ENCODE measurements around the gene FCRL4.
A peak's percentile ranks its signal among the peaks of the same experiment; 100 is the strongest.

The FCRL4 gene

GRCh38 chr1:157597959-157598667 lies at the start of gene FCRL4:
Gene FCRL4 (minus strand): TSS chr1:157598085. CDS start chr1:157597944, 141 bp downstream.
- DNase-seq = peak; percentile 44

DNA sequence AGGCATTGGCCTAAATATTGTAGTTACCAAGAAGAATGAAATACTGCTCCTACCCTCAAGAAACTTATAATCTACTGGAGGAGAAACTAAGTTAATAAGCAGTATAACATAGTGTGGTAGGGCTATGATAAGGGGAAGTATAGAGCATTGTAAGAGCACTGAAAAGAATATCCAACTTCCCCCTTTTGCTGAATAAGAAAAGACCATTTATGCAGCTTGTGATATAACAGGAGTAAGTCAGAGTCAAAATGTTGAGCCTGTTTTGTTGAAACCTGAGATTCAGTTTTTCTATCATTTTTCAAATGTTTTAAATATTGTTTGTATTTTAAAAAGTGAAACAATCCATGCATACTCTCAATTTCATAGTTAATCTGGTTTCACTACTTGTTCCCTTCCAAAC lies 48.3 kb upstream of the FCRL4 start:
- no peak for DNase-seq

DNA sequence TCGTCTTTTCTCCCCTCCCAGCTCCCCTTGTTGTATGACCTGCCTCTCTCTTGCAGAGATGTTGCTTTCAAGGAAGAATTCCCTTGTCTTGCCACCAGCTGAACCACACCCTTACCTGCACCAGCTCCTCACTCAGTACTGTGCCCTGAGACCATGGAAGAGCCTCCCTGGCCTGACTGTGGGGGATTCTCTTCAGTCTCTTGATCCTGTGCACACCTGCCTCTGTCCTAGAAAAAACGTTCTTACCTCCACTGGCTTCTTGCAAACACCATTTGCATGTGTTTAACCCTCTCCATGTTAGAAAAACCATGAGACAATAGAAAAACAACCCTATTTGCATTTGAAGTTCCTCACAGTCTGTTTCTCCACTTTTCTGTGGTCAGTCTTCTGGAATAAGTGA lies 43.3 kb upstream of the FCRL4 start:
- no peak for DNase-seq

GRCh38 chr1:157639800-157640199 lies 41.9 kb upstream of the FCRL4 start:
- DNase-seq = no peak

GRCh38 chr1:157628773-157629172 lies 30.9 kb upstream of the FCRL4 start:
- DNase-seq = no peak

- DNase-seq = peak; percentile 46
These were observed 28.2 kb upstream of the FCRL4 start for GRCh38 chr1:157626099-157626498.

GRCh38 chr1:157624471-157624870 lies 26.6 kb upstream of the FCRL4 start:
- DNase-seq = no peak

DNA sequence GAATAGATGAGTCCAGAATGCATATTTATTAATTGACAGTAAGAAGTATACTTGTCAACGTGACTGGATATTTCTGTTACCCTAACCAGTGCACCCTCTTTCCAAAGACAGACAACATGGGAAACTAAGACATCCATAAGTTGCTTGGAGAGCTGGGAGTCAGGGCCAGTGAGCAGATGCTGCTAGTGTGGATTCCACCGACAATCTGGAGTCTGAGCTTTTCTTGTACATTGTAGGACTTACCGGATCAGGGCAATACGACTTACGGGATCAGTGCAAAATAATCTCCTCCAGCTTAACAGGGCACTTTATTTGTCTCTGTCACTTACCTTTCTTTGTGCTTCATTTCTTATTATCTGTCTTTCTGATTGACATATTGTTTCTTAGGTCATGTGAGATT lies 24.6 kb upstream of the FCRL4 start:
- no peak for DNase-seq

GRCh38 chr1:157618190-157618589 lies 20.3 kb upstream of the FCRL4 start:
- DNase-seq = no peak

GRCh38 chr1:157600236-157600635 lies 2.4 kb upstream of the FCRL4 start:
- no peak for DNase-seq

- no peak for DNase-seq
These were observed 1.5 kb downstream of the FCRL4 start for GRCh38 chr1:157596384-157596783.

- DNase-seq = no peak
These were observed 2.5 kb downstream of the FCRL4 start for GRCh38 chr1:157595356-157595755.

DNA sequence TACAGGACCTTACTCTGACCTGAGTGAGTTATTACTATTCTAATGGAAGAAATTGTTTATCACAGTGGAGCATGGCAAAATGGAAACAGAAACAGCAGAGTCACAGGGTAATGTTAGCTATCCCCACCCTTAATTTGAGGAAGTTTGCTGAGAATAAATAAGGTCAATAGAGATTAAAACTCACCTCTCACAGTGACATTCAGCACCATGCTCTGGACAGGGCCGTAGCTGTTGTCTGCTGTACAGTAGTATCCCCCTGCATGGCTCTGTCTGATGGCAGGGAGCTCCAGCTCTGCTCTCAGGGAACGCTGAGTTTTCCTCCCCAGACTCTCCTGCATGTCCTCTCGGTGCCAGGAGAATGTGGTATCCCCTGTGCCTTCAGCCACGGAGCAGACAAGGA lies 11.9 kb downstream of the FCRL4 start:
- no peak for DNase-seq

DNA sequence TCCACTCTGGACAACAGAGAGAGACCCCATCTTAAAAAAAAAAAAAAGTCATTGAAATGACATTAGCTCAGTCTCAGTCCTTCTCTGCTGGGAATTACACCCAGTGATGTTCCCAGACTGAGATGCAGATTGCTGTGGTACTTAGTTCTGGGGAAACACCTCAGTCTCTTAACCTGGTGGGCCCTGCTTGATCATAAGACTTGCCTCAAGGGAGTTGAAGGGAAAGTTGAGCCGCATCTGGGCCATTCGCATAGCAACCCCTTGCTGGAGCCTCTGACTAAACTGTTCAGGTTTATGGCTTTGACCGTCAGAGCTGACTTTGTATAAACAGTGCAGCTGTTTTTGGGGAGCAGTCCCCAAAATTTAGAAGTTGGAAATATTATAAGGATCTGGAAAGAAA lies 13.4 kb downstream of the FCRL4 start:
- no peak for DNase-seq

GRCh38 chr1:157580828-157581210 lies 17.1 kb downstream of the FCRL4 start:
- DNase-seq = no peak

DNA sequence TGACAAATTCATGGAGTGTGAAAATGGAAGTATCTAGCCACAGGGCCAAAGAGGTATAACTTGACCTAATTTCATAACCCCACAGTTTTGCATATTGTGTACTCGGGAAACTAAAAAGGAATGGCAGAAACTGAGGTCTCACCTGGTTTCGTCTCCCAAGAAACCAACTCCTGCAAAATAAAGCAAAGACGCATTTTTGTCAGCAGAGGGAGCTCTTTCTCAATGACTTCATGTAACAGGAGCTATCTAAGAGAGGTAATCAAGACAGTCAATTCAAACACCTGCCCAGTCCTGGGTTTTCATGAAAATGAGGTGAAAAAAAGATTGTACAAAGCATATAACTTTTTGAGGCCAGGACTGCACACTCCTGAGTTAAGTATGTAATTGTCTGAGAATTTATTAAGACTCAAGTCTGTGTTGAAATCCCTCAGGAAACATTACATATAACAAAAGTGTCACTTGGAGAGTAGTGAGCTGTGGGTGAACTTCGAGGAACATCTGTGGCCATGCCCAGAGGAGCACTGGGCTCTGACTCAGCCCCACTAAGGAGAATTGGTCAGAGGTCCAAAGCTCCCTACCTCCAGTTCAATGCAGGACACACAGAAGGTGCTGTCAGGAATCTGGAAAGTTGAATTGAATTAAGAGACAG lies 17.6 kb downstream of the FCRL4 start:
- DNase-seq = peak; percentile 45

DNA sequence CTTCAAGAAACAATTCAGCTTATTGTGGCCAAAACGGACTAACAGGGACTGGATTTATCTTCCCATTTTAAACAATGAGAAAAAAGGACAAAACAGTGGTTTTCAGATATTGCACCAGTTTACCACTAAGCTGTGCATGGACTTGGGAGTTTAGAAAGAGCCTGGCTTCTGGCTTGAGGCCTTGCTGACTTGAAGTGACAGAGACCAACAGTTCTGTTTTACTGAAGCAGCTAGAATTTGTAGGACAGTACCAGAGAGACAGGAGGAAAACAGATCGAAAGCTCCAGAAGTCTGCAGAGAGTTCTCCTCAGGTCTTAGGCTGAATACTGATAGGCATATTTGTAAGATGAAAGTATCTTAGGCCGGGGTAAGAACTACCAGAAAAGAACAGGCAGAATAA lies 20.5 kb downstream of the FCRL4 start:
- no peak for DNase-seq

GRCh38 chr1:157575744-157576143 lies 22.1 kb downstream of the FCRL4 start:
- no peak for DNase-seq

DNA sequence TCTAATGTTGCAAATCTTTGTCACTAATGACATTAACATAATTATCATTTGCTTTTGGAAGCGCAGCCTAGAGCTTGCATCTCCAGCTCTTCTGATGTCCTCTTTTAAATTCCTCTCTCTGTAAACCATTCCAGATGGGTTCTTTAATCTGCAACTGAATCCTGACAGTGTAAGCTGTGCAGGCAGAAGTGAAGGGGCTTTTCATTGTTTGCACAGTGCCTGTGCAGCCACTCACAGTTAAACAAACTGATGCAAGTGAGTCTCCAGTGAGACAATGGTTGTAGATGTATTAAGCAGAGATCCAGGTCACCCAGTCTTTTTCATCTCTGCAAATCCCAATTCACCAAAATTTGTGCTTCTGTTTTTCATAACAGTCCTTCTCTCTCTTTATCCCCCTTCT lies 23.0 kb downstream of the FCRL4 start:
- no peak for DNase-seq

- no peak for DNase-seq
These were observed 31.2 kb downstream of the FCRL4 start for GRCh38 chr1:157566484-157567300.

DNA sequence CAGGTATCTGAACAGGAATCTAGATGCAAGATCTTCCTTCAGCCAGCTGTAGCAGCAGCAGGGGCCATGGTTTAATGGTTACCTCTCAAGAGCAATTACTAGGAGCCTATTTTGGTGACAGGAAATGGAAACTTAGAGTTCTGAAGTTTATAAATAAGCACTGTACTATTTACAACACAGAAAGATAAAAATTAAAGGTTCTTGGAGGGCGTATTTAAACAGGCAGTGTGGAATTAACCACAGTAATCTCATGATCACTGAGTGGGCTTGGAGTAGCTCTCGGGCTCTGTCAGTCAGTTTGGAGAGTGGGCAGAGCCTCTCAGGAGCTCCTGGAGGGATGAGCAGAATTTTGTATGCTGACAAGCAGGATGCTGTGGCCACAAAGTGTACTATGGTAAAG lies 35.4 kb downstream of the FCRL4 start:
- no peak for DNase-seq

DNA sequence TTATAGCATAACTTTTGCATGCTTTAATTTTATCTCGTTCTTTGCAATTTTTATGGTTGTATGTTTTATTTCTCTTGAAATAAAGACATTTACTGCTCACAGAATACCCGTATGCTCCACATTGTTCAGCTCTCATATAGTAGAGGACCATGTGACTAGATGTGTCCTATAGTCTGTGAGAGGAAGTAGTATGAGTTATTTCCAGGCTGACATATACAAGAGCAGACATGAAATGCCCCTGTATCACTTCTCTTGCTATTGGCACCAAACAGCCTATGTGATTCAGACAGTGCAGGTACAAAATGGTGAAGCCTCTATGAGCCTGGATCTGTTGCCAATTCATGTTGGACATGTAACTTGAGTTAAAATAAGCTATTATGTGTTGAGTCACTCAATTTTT lies 39.8 kb downstream of the FCRL4 start:
- DNase-seq = no peak

GRCh38 chr1:157551694-157552693 lies 45.9 kb downstream of the FCRL4 start, which contains the start of gene FCRL5:
Gene FCRL5 (minus strand): TSS chr1:157552515. CDS start chr1:157552362, 153 bp downstream.
- DNase-seq = no peak

Data from activated CD4-positive, alpha-beta T cell treated with anti-CD3 and anti-CD28 coated beads, Interleukin-2, Interleukin-6, amounts not matched to agents 100 ng/mL and 50 ng/mL, durations not matched to agents 16 hours and 8 hours (primary cell).